ENCODE results near the gene ASPG.

ASPG gene

DNA sequence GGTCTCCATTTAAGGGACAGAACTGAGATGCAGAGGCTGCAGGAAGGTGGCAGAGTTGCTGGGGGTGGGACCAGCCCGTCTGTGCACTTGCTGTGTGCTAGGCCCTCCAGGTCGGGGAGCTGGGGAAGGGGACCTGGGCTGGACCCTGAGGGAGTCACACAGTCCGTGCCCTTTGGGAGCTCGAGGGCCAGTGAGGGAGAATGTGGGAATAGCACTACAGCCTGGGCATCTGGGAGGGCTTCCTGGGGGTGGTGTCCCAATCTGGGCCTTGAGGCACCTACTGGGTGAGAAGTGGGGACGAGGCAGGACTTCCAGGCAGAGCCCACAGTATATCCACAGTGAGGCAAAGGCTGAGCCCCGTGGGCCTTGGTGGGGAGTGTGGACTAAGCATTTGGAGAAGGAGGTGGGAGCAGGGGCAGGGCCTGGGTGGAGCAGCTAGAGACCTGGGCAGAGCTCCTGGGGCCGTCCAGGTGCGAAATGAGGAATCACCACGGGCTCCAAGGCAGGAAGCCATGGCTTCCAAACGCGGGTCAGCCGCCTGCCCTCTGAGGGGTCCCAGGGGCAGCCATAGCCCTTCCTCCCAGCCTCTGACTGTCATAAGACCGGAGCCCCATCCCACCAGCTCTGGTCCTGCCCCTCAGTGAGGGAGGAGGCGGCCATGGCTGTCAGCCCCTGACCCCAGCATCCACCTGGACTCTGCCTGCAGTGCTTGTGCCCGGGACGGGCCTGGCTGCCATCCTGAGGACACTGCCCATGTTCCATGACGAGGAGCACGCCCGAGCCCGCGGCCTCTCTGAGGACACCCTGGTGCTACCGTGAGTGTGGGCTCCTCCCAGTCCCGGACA is 6.6 kb downstream of the ASPG start:
- H3K4me3 ChIP-seq (ENCODE audit: low read depth, low read length): no peak overlapping the region
- DNase-seq (ENCODE audit: low read depth): no peak

DNA sequence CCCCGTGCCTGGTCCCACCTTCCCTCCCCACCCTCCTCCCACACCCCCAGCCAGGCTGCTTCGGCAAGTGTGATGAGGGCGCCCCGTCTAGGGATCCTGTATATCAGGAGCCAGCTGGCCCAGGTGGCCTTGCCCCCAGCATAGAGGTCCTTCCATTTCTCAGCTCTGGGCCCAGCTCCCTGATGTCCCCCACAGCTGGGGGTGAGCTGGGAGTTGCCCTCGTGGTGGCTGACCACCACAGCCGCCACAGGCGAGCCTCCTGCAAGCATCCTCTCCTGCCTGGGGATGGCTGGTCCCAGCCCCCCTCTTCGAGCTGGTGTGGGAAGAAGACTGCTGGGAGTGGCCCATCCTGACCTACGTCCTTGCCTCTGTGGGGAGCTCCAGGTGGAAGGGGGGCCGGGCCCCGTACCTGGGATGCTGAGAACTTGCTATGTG is 7.4 kb downstream of the ASPG start:
- DNase-seq (ENCODE audit: low read depth): no peak
- no peak overlapping the region for H3K4me3 ChIP-seq (ENCODE audit: low read depth, low read length)

DNA sequence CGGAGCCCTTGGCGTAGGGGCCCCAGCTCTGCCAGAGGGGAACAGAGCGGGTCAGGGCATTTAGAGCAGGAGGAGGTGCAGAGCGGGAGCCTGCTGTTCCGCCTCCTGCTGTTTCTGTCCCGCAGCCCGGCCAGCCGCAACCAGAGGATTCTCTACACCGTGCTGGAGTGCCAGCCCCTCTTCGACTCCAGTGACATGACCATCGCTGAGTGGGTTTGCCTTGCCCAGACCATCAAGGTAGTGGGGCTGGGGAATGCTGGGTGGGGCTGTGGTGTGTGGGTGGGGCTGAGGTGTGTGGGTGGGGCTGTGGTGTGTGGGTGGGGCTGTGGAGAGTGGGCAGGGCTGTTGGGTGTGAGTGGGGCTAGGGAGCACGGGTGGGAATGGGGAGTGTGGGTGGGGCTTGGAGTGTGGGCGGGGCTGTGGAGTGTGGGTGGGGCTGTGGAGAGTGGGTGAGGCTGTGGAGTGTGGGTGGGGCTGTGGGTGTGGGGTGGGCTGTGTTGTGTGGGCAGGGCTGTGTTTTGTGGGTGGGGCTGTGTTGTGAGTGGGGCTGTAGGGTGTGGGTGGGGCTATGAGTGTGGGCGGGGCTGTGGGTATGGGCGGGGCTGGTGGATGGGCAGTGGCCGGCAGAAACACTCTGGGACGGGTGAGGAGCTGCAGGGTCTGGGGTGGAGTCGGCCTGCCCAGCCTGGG is 8.0 kb downstream of the ASPG start:
- no peak overlapping the region for H3K4me3 ChIP-seq (ENCODE audit: low read depth, low read length)
- no peak for DNase-seq (ENCODE audit: low read depth)

DNA sequence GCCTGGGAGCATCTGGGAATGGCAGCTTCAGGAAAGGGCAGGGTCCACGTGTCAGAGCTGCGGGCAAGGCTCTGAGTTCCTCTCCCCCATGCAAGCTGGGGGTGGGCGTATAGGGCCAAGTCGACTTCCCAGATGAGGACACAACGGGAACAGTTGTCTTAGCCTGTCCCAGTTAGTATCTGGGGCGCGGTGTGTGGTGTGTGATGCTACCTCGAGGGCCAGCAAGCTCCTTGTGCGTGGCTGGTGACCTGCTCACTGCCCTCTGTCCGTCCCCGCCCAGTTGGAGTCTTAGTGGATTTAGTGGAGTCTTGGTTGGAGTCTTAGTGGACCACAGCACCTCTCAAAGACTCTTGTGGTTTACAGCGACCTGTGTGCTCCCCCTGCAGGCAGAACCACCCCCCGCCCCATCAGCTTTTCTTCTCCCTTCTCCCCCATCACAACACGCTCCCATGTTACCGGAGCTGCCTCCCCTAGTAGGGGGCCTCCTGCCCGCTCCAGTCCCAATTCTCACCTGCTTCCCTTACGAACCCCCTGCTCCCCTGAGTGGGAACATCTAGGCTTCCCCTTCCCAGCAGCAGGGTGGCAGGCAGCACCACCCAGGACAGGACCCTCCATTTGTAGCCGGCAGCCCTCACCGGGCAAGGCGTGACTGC is 8.7 kb downstream of the ASPG start:
- DNase-seq (ENCODE audit: low read depth): no peak
- H3K4me3 ChIP-seq (ENCODE audit: low read depth, low read length): no peak overlapping the region

DNA sequence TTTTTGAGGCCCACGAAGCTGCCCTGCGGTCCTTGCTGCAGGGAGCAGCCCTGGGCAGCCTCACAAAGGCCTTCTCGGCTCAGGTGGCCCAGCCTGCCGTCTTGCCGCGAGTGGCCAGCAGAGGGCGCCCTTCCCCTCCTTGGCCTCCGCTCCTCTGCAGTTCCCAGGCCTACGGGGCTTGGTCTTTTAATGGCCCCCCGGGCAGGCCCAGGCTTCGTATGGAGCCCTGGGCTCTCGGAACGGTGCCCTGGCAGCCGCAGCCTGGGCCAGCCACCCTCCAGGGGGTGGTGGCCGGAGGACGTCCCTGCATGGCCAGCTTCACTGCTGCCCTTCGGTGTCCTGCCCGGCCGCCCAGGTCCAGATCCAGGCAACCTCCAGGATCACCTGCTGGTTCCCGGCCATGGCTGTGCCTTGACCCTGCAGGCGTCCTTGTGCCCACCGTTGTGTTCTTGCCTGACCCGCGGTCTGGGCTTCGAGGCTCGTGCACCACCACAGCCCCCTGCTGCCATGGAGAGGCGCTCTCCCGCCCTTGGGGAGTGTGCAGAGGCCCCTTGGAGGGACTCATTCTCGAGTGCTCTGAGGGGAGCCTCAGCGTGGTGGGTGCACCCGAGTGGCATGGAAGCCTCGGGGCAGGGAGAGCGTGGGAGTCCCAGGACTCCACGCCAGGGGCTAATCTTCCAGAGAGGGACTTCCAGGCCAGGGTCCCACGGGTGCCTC is 9.4 kb downstream of the ASPG start:
- DNase-seq (ENCODE audit: low read depth): no peak

DNA sequence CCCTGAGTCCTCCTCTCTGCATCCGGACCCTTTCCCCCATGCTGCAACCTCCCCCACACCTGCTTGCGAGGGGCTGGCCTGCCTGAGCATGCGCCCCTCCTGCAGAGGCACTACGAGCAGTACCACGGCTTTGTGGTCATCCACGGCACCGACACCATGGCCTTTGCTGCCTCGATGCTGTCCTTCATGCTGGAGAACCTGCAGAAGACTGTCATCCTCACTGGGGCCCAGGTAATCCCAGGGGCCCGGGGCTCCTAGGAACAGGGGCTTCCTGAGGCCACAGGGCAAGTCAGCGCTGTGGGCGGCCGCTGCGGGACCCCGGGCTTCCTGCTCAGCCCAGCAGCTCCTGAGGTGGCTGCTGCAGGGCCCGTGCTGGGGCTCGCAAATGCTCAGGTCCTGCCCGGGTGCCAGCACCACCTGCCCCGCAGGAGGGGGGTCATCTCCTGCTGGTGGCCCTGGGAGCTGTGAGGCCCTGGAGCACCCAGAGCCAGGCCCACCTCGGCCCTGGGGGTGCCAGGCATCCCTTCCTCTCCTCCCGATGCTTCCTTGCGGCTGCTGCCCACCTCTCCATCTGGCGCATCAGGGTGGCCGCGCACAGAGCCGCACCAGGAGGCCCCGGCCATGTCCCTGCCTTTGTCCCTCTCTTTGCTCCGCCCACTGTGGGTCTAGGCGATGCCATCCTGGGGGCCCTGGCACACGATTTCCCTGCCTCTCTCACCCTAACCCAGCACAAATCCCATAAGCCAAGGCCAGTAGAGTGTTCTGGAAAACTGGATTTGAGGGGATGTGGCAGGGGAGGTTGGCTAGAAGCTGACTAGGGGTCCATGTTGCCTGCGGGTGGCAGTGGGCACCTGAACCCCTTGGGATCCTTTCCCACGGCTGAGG is 10.2 kb downstream of the ASPG start:
- DNase-seq (ENCODE audit: low read depth): no peak
- H3K4me3 ChIP-seq (ENCODE audit: low read depth, low read length): no peak overlapping the region

More for the DNA sequence above, 9.4 kb downstream of the ASPG start:
- no peak overlapping the region for H3K4me3 ChIP-seq (ENCODE audit: low read depth, low read length)

DNA sequence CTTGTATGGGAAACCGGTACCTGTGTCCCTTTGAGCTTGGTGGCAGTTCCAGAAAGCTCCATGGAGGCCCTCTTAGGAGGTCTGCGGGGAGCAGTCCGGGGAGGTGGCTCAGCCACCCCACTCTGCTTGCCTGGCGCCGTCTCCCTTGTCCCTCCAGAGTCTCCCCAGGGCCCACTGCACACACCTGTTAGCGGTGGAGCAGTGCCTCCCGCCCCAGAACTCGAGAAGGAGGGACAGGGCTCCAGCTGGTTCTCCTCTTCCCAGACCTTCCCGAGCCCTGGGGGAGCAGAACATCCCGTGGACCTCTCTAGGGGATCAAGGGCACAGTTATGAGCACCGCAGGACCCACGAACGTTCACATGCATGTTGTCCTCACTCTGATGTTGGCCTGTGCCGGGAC is 10.8 kb downstream of the ASPG start:
- DNase-seq (ENCODE audit: low read depth): no peak
- no peak overlapping the region for H3K4me3 ChIP-seq (ENCODE audit: low read depth, low read length)

DNA sequence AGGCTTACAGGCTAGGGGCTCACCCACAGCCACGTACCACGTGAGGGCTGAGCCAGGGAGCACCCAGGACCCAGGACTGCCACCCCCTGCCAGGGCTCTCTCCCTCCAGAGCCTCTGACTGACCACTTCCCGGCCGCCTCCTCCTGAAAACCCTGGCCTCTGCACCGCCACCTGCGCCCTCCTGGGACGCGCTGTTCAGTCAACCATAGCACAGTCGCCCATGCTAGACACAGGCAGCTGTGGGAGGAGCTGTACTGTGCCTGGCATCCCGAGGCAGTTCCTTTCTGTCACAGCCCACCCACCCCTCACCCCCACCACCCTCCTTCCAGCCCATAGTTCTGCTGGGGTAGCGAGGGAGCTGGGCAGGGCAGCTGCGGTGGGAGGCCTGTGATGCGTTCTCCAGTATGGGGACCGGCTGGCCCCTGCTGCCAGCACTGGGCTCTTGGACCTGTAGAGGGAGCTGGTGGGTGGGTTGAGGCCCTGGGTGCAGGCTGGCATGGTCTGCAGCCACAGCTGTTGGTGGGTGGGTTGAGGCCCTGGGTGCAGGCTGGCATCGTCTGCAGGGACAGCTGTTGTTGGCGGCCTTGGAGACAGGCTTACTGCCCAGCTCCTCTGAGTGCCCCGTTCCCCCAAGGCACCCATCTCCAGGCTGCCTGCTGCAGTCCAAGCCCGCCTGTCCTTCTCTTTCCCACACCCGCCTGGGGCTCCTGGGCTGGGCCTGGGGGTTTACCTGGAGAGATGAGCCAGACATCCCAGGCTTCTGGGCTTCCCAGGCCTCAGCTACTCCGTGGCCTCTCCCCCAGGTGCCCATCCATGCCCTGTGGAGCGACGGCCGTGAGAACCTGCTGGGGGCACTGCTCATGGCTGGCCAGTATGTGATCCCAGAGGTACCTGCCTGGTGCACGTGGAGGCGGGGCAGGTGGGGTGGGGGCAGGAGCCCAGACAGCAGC is 11.5 kb downstream of the ASPG start:
- DNase-seq (ENCODE audit: low read depth): no peak
- no peak overlapping the region for H3K4me3 ChIP-seq (ENCODE audit: low read depth, low read length)

DNA sequence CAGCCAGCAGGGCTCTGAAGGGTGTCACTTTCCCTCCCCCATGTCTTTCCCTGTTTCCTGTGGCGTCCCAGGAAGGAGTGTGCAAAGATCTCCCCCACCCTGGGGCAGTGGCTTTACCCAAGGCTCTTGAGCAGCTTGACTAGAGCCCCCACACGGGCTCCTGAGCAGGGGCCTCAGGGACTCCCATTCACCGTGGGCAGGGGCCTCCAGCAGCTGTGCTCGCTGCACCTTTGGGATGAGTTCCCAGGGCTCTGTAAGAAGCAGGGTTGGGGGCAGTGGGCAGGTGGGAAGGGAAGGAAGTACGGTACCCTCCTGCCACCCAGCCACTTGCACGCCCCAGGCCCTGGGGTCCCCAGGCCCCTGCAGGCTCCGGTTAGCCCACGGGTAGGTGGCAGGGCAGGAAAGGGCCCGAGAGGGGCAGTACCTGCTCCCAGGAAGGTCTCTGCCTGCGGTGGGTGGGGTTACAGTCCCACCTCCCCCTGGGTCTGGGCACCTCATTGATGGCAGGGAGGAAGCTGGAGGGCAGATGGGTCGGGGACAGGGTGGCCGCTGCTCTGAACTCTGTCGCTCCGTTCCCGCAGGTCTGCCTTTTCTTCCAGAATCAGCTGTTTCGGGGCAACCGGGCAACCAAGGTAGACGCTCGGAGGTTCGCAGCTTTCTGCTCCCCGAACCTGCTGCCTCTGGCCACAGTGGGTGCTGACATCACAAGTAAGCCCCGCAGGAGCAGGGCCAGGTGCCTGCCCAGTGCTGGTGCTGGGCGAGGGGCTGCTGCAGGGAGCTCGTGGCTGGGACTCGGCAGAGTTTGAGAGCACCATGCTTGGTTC is 13.0 kb downstream of the ASPG start:
- no peak for DNase-seq (ENCODE audit: low read depth)
- no peak overlapping the region for H3K4me3 ChIP-seq (ENCODE audit: low read depth, low read length)

DNA sequence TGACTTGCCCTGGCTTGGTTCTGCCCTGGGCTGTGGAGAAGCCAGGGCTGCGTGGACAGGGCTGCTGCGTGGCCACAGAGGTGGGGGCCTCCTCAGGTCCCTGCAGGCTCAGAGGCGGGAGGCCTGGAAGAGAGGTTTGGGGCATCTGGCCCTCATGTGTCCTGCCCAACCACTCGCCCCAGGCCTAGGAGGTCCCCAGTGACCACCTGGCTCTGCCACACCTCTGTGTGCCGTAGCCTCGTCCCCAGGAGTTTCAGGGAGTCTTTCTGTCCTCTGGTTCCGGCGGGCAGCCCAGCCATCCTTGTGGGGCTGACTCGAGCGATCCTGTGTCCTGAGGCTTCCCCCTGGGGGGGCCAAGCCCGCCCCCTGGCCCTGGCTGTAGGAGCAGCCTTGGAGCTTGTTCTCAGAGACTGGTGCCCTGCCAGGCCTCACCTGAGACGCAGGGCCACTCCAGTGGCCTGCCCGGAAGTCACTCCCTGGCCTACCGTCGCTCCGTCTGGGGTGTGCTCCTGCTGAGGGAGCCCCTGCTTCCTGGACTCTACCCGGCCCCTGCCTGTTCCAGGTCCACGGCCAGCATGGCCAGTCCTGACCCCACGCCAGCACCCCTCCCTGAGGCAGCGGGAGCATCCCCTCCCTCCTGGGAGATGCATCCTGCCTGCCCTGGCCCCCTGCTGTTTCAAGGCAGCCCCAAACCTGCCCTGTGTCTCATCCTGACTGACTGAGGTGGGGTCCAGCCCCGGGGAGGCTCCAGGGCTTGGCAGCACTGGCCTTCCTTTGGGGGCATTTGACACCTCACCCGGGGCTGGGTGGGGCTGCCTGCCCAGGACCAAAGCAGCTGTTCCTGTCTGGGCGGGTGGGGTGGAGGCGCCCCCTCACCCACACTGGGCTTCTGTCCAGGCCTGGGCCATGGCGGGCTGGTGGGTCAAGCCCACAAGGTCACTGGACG is 13.9 kb downstream of the ASPG start:
- no peak for DNase-seq (ENCODE audit: low read depth)
- no peak overlapping the region for H3K4me3 ChIP-seq (ENCODE audit: low read depth, low read length)

DNA sequence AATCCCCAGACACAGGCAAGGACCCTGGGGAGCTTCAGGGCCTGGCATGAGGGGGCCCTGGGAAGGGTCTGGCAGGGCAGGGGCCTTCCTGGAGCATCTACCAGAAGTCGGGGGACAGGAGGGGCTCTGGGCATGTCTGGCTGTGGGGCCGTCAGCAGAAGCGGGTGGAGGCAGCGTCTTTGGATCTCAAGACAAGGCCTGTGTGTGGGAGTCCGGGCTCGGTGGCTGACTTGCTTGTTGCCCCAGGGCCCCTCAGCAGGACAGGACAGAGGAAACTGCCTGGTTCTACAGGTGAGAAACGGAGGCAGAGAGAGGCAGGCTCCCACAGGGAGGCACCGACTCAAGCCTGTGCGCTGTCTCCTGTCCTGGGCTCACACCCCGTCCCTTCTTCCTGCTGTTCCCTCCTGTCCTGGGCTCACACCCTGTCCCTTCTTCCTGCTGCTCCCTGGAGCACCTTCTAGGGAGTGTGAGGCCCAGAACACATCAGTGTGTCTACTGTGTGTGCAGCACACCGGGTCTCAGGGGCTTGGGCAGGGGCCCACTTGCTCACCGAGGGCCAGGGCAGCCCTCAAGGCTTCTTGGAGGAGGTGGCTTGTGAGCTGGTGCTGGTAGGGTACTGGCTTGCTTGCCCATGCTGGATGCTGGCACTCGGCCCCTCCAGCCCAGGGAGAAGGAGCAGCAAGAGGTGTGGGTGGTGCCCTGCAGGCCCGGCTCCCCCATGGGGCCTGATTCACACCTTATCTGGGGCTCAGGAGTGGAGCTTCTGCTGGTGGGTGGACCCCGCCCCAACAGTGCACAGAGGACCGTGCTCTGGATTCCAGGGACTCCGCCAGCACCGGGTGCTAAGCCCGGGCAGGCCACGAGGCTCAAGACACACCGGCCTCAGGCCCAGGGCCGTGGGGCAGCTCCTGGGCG is 14.9 kb downstream of the ASPG start:
- DNase-seq (ENCODE audit: low read depth): no peak
- no peak overlapping the region for H3K4me3 ChIP-seq (ENCODE audit: low read depth, low read length)

DNA sequence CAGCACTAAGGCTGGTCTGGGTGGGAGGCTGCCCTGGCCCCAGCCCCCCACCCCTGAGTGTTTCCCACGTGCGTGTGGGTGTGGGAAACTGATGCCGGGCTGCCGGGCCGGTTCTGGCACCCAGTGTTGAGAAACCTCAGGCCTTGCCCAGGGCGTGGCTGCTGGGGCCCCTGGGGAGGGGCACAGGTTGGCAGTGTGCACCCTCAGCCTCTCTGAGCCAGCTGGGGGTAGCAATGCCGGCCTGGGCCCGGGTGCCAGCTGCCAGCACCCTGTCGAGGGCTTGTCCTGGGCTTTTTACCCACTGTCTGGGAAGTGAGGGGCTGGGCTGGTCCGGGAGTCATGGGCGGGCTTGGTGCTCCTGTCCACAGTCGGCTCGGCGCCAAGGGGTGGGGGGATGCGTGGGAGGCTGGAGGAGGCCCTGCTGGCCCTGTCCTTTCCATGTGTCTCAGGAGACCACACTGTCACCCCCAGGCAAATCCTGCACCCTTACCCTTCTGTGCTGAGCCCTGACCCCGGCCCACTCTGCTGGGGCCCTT is 15.7 kb downstream of the ASPG start:
- no peak overlapping the region for H3K4me3 ChIP-seq (ENCODE audit: low read depth, low read length)
- DNase-seq (ENCODE audit: low read depth): no peak

DNA sequence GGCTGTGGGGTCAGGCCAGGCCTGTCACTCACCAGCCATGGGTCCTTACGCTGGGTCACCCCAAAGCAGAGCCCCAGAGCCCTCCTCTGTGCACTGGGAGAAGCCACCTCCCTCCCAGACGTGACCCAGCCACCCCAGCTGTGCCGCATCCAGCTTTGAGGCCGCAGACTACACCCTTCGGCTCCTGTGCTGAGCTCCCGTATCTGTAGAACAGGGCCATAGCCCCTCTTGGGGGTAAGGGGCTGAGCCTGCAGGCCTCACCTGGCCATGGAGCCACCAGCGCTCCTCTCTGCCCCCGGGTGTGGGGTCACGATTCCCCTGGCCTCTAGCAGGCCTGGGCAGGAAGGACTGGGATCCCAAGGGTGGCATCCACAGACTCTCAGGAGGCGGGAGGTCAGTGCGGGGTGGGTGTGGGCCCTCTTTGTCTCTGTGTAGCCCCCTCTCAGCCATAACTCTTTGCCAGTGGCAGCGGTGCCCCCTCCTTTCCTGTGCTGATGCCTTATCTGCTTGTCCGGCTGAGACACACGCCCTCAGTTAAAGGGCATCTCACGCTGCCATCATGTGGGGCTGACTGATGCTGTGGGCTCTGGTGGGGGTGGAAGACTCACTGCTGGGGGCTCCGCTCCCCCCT is 16.3 kb downstream of the ASPG start:
- no peak overlapping the region for H3K4me3 ChIP-seq (ENCODE audit: low read depth, low read length)
- DNase-seq (ENCODE audit: low read depth): no peak

DNA sequence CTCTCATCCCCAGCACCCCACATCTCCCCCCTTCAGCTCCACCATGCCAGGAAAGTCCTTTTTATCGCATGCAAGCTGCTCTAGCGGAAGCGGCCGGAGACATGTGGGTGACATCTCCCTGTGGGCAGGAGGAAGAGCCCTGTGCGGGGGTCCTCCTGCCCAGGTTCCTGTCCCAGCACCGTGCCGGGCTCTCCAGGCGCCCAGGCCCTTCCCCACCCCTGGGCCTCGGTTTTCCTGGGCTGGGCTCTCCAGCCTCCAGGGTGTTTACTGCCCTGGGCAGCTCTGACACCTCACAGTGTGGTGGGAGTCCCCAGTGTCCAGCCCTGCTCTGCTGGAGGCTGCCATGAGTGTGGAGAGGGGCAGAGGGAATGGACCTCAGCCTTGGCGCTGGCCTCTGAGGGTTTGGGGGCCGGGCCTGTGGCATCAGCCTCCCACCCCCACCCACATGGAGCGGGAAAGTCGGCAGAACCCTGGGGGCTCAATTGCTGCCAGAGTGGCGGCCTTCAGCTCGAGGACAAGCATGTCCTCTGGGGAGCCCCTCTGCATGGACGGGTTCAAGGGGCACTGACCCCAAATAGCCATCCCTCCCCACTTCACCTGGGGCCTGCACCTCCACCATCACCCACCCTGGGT is 16.9 kb downstream of the ASPG start:
- DNase-seq (ENCODE audit: low read depth): no peak
- H3K4me3 ChIP-seq (ENCODE audit: low read depth, low read length): no peak overlapping the region

All from skeletal muscle cell (primary cell).